Activated T-cell treated with anti-CD3 and anti-CD28 coated beads for 4 hours (primary cell): ENCODE data around the gene RBM20.
"Not testable (repeated sequence)": the region's sequence is repeated elsewhere in the genome, so short reads cannot be mapped to it uniquely, and the experiment has no call there.

Source experiments
- DNase-seq: peaks from one replicate; pipeline ENCODE4 v3.0.0-alpha.2; 2020

RBM20 gene

DNA sequence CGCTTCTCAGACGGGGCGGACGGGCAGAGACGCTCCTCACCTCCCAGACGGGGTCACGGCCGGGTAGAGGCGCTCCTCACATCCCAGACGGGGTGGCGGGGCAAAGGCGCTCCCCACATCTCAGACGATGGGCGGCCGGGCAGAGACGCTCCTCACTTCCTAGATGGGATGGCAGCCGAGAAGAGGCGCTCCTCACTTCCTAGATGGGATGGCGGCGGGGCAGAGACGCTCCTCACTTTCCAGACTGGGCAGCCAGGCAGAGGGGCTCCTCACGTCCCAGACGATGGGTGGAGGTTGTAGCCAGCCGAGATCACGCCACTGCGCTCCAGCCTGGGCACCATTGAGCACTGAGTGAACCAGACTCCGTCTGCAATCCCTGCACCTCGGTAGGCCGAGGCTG is 123.5 kb downstream of the RBM20 start:
- DNase-seq: not testable (repeated sequence)

DNA sequence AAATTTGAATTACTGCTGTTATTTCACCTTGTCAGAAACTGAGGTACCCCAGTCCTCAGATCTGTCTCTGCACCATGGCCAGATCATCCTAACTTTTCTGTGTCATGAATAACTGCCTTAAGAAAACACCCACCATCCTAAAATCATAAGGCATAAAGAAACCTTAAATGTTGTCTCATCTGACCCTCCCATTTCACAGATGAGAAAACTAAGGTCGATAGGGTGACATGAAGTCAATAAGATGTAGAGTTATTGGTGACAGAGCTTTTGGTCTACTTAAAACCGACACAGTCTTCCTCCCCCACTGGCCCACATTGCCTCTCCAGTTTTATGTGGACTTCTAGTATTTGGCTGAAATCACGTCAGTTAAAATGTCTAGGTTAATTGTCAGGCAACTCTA is 126.1 kb downstream of the RBM20 start:
- no peak for DNase-seq

DNA sequence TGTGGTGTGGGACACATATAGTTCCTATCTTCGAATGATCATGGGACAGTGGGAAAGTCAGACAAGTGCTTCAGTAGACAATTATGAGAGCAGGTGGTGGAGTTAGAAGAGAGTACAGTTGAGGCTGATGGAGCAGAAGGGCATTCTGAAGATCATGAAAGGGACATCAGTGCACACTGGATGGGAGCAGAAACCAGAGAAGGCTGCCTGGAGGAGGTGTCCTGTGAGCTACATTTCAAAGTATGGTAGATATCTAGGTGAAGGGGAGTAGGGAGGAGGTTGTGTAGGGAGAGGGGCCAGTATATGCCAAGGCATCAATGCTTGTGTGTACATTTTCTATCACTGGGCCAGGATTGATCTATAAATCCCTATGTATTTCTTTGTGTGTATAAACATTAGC is 127.3 kb downstream of the RBM20 start:
- DNase-seq: no peak

DNA sequence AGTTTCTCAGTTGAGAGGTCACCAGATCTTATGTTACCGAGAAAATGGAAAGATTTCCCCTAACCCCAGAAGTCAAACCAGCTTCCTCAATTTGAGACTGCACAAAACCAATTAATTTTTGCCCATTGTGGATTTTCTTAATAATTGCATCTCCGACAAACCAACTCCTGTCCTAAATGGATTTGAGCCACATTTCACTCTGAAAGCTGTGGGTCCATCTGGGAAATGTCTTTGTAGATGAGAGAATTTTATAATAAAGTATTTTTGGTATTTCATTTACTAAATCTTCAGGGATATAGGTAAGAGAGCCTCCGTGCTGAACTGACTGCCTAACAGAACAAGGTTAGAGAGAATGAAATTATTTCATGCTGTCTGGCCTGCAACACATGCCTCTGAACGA is 127.9 kb downstream of the RBM20 start:
- DNase-seq: no peak

DNA sequence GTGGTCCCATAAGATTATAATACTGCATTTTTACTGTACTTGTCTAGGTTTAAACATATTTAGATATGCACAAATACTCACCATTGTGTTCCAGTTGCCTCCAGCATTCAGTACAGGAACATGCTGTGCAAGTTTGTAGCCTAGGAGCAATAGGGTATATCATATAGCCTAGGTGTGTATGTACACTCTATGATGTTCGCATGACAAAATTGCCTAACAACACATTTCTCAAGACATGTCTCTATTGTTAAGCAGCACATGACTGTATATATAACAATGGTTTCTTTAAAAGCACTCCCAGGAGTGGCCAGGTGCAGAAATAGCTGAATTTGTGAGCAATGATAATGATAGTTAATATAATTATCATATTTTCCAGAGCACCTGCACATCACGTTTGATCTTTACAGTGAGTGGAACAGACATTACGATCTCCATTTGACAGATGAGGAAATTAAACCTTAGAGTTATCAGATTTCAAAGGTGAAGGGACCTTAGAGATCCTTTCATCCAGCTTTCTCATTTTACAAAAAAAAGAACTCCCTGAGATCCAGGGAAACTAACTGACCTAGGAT is 128.4 kb downstream of the RBM20 start:
- DNase-seq: no peak

DNA sequence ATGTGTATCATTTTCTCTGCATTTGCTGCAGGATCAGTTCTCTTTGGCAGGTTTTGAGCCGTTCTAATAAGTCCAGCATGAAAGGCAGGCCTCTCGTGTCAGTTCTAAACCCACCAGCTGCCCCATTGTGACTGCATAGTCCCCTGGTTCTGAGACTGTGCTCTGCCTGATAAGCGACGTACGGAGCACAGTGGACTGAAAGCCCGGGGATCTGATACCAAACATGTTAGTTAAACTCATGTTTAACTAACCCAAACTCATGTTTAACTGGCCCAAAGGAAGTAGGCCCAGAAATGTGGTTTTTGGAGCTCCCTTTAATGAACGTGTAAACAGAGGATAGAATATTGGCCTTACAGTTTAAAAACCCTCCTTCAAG is 129.5 kb downstream of the RBM20 start:
- DNase-seq: no peak

DNA sequence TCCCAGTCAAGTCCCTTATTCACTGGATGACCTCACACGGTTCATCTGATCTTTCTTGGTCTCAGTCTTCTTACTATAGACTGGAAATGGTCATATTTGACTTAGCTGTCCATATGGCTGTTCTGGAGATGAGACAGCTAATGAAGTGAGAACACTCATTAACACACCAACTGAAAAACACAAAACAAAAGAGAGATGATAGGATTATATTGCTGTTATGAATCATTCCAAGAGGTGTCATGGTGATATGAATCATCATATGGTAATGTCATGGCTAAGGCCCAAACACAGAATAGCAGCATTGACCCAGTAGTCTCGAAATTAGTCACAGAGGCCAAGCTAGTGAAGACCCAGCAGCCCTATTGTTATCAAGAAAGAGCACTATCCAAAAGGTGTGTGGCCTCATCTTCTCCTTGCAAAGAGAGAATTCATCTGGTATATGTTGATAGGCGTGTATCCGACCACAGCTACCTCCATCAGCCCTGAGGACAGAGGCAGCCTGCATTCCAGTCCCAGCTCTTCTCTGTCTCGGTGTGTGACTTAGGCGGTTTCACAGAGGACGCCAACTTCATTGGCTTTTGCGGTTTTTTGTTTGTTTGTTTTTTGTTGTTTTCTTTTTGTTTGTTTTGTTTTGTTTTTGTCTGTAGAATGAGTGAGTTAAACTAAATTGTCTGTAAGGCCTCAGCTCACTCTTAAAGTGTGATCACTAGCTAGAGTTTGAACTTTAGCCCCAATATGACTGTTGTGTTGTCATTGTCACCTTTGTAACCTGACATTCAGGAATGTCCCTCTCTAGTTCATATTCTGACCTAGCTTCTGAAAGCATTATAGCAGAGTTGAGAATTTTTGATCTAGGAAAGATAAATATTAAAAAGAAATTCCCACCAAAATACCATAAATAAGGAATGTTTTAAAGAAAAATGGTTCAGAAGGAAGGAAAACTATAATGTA is 130.2 kb downstream of the RBM20 start:
- no peak for DNase-seq

DNA sequence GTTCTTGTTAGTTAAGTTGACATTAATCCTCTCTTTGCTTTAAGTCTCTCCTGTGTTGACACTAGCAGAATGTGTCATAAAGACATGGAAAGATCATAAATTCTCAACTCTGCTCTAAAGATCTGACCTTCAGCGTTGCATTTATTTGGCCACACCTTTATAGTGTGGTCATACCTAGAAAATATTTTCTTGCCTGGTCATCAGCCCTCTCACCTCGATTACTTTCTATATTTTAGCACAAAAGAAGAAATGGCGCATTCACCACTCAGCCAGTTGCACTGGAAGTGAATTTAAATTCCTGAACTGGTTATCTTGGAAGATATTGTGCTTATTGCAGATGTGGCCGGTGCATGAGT is 130.9 kb downstream of the RBM20 start:
- DNase-seq: no peak

GRCh38 chr10:110775406-110775805 is 131.3 kb downstream of the RBM20 start:
- no peak for DNase-seq

- no peak for DNase-seq
Measured at GRCh38 chr10:110777017-110777416, 132.9 kb downstream of the RBM20 start.

DNA sequence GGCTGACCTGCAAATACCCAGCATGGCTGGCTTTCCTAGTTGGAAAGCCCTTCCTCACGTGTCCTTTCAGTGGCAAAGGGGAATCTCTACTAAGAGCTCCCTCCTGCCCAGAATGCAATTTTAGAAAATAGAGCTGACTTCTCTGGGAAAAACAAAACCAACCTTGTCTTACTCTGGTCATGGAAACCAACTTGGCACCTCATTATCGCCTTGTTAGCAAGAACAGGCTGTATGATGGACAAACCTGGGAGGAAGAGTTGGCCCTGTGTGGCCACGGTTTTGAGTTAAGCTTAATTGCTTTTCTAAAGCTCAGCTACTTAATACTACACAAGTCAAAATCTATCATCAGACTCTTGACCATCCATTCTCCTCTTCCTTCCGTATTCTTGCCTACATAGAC is 133.5 kb downstream of the RBM20 start:
- no peak for DNase-seq

GRCh38 chr10:110778211-110778610 is 134.1 kb downstream of the RBM20 start:
- no peak for DNase-seq

DNA sequence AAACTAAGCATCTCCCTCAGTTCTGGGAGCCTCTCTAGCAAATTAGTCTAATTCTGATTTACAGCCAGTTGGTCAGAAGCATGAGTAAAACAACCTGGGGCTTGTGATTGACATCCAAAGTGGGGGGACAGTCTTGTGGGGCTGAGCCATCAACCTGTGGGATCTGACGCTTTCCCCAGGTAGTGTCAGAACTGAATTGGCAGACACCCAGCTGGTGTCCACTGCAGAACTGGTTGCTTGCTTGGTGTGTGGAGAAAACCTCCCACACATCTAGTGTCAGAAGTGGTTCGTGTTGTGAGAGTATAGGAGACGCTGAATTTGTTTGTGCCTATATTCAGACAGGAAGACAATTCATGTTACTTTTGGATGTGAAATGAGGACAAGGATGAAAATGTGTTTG is 135.4 kb downstream of the RBM20 start:
- no peak for DNase-seq

- DNase-seq: no peak
Measured at GRCh38 chr10:110780704-110781103, 136.6 kb downstream of the RBM20 start.

DNA sequence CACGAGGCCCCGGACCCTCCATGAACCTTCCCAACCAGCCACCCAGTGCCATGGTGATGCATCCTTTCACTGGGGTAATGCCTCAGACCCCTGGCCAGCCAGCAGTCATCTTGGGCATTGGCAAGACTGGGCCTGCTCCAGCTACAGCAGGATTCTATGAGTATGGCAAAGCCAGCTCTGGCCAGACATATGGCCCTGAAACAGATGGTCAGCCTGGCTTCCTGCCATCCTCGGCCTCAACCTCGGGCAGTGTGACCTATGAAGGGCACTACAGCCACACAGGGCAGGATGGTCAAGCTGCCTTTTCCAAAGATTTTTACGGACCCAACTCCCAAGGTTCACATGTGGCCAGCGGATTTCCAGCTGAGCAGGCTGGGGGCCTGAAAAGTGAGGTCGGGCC is 137.0 kb downstream of the RBM20 start:
- DNase-seq: no peak

GRCh38 chr10:110782616-110783015 is 138.5 kb downstream of the RBM20 start:
- DNase-seq: no peak

GRCh38 chr10:110783509-110784107 is 139.5 kb downstream of the RBM20 start:
- DNase-seq: peak; percentile 64

GRCh38 chr10:110784198-110784597 is 140.1 kb downstream of the RBM20 start:
- no peak for DNase-seq

DNA sequence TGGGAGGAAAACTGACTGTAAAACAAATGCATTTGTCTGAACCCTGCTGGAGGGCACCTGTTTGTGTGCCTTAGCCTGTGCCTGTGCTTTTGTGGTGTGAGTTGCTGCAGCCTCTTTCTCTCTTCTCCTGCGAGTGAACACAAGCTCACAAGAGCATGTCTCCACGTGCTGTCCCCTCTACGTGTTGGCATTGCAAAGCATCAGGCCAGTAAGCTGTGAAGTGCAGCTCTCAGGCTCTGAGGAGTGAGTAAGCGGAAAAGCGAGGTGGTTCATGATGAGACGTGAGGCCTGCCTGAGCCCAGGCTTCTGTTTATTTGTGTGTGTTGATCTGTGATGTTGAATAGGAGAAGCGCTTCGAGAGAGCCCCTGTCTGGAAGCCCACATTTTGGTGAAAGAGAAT is 142.0 kb downstream of the RBM20 start:
- no peak for DNase-seq

DNA sequence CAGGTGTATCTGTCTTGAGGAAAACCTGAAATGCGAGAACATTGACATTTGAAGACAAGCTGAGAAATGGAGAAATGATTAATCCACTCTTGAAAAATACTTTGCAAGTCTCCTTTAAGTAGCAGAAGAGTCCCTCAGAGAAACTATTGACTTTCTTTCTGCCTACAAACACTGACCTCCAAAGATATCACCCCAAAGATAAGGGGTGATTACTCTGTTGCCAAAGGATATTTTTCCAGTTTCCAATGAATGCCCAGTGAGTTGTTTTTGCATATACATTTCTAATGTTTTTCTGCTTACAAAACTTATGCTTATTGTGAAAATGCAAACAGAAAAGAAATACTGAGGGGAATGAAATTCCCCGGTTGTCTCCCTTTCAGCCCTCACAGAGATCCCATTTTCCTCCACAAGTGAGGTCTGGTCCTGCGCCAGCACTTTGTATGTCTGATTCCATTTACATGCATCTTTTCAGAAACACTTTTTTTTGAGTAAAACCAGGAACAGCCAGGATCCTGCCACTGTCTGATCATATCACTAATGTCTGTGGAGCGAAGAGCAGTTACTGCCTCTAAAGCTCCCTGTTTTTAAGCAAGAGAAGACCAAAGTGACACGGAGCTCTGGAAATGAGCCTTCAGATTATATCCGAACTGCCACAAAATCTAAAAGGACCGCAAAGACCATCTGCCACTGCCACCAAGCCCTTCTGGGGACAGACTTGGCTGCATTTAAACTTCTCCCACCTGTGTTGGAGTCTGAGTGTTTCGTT is 144.7 kb downstream of the RBM20 start:
- DNase-seq: no peak

GRCh38 chr10:110789604-110790433 is 145.7 kb downstream of the RBM20 start:
- DNase-seq: no peak

- DNase-seq: no peak
Measured at GRCh38 chr10:110790913-110791506, 146.9 kb downstream of the RBM20 start.
